Esophagus muscularis mucosa (tissue), 4 donors: ENCODE results near the gene TRABD2A.

Source experiments
- EP300 ChIP-seq: sonication (generic); formaldehyde crosslinking; IDR thresholded peaks from one replicate; pipeline ENCODE4 v1.6.1; 2017; ENCODE audit warnings: antibody characterized with exemption
- POLR2A ChIP-seq: fragments of 450-650 bp; IDR thresholded peaks from one replicate; pipeline ENCODE4 v1.6.1; 2017; ENCODE audit warnings: antibody characterized with exemption, moderate library complexity, mild to moderate bottlenecking, low read depth
- POLR2AphosphoS5 ChIP-seq, 2 donors: sonication (generic); formaldehyde crosslinking; IDR thresholded peaks; one replicate each; pipeline ENCODE4 v1.6.1; 2017; ENCODE audit warnings: antibody characterized with exemption in 2 of 2
- TF ChIP-seq, protein P1 (sequence below), 3 experiments: fragments of 200-600 bp in 2 of 3; fragments of 450-650 bp in 1 of 3; sonication (generic) in 2 of 3; IDR thresholded peaks; one replicate each; pipeline ENCODE4 v1.5.1; 2017 to 2019; ENCODE audit warnings: antibody characterized with exemption in 3 of 3, mild to moderate bottlenecking in 2 of 3, moderate library complexity in 1 of 3

DNA sequence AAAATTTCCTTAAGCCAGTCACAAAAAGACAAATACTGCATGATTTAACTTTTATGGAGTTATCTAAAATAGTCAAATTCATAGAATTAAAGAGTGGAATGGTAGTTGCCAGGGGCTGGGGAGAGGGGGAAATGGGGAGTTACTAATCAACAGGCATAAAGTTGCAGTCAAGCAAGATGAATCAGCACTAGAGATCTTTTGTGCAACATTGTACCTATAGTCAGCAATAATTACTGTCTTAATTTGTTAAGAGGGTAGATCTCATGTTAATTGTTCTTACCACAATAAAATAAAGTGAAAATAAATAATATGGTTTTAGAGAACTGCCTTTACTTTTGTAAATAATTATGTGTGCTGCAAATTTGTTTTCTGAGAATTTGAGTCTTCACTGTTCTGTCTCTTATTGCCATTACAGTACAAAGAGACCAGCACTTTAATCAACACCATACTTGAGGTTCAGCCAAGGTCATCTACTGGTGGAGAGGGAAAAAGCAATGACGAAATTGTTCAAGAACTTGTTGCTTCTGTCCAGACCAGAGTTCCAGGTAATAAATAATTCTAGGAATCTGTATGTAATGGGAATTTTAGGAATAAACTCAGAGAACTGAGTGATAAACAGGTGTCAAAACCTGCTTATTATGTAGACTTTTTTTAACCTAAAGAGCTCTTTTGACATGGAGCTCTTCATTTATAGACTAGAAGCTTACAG lies 75.5 kb downstream of the TRABD2A start:
- TF ChIP-seq, protein P1, sequence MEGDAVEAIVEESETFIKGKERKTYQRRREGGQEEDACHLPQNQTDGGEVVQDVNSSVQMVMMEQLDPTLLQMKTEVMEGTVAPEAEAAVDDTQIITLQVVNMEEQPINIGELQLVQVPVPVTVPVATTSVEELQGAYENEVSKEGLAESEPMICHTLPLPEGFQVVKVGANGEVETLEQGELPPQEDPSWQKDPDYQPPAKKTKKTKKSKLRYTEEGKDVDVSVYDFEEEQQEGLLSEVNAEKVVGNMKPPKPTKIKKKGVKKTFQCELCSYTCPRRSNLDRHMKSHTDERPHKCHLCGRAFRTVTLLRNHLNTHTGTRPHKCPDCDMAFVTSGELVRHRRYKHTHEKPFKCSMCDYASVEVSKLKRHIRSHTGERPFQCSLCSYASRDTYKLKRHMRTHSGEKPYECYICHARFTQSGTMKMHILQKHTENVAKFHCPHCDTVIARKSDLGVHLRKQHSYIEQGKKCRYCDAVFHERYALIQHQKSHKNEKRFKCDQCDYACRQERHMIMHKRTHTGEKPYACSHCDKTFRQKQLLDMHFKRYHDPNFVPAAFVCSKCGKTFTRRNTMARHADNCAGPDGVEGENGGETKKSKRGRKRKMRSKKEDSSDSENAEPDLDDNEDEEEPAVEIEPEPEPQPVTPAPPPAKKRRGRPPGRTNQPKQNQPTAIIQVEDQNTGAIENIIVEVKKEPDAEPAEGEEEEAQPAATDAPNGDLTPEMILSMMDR (IDR thresholded peaks at IDR 0.05), result no peak
- TF ChIP-seq POLR2A, result no peak
- TF ChIP-seq POLR2AphosphoS5 (IDR thresholded peaks at IDR 0.05), result no peak
- TF ChIP-seq EP300, result no peak
